AG04449 (cell line): Measurements from ENCODE around the gene TMTC1.
A peak's percentile ranks its signal among the peaks of the same experiment; 100 is the strongest.

Source experiments
- CTCF ChIA-PET: fragments of 350-600 bp; formaldehyde crosslinking; extraction: SDS; loops from one replicate; lab custom pipeline; 2021; ENCODE audit warnings: antibody characterized with exemption; lab: Yijun Ruan, JAX
- POLR2A ChIA-PET: fragments of 400-600, 350-600 bp; formaldehyde crosslinking; extraction: SDS; loops from one replicate; lab custom pipeline; 2020; ENCODE audit warnings: antibody characterized with exemption, inconsistent platforms; lab: Yijun Ruan, JAX
- DNase-seq: peaks from one replicate; pipeline ENCODE4 v3.0.0-alpha.2; 2010; ENCODE audit warnings: low read depth, low spot score
- H3K4me3 ChIP-seq: 2 replicates; pipeline ENCODE4 v1.5.1; 2011; ENCODE audit warnings: low read depth, mild to moderate bottlenecking, control low read depth, low read length
- TF ChIP-seq, protein P1 (sequence below): IDR thresholded peaks from one replicate; pipeline ENCODE4 v1.5.1; 2011; ENCODE audit warnings: mild to moderate bottlenecking, moderate library complexity, low read length, control low read depth, inconsistent platforms; ENCODE audit not compliant: insufficient read depth; ENCODE audit errors: missing control alignments

The TMTC1 gene

DNA sequence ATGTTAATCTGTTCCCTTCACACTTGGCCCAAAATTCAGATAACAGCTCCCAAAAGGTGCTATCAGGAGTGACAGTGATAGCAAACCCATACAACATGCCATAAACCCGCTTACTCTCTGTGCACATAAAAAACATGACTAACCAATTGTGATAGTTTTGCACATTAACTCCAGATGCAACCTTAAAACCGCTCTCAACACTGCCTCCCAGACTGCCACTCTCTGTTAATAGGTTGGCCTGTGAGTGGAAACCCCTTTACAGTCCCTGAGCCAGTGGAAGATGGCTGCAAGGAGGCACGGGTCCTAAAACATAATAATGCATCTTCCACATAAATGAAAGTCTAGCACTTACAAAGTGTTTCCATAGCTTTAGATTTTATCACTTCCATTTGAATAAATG lies 12.0 kb upstream of the TMTC1 start:
- H3K4me3 ChIP-seq = no peak overlapping the region
- ChIA-PET POLR2A (no interaction called here), CTCF (no interaction called here)
- no peak for DNase-seq
- TF ChIP-seq, protein P1, sequence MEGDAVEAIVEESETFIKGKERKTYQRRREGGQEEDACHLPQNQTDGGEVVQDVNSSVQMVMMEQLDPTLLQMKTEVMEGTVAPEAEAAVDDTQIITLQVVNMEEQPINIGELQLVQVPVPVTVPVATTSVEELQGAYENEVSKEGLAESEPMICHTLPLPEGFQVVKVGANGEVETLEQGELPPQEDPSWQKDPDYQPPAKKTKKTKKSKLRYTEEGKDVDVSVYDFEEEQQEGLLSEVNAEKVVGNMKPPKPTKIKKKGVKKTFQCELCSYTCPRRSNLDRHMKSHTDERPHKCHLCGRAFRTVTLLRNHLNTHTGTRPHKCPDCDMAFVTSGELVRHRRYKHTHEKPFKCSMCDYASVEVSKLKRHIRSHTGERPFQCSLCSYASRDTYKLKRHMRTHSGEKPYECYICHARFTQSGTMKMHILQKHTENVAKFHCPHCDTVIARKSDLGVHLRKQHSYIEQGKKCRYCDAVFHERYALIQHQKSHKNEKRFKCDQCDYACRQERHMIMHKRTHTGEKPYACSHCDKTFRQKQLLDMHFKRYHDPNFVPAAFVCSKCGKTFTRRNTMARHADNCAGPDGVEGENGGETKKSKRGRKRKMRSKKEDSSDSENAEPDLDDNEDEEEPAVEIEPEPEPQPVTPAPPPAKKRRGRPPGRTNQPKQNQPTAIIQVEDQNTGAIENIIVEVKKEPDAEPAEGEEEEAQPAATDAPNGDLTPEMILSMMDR = no peak

DNA sequence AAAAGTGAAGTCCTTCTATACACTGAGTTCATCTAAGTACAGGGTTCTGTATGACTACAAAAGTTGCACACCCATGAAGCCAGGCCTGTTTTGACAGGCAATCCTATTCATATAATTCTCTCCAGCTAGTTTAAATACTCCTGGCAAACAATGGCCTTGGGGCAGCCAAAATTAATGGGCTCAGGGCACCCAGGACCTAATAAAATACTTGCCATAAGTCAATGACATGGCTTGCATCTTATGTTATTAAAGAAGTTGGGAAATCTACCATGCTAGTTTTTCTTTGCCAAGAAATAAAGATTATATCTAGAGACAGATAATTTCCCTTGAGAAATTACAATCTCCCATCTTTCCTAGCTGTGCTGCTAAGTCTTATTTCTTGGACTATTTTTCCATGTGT lies 11.1 kb upstream of the TMTC1 start:
- no peak overlapping the region for H3K4me3 ChIP-seq
- POLR2A ChIA-PET = no interaction called here
- no peak for DNase-seq
- TF ChIP-seq, protein P1 = no peak
- CTCF ChIA-PET = no interaction called here

DNA sequence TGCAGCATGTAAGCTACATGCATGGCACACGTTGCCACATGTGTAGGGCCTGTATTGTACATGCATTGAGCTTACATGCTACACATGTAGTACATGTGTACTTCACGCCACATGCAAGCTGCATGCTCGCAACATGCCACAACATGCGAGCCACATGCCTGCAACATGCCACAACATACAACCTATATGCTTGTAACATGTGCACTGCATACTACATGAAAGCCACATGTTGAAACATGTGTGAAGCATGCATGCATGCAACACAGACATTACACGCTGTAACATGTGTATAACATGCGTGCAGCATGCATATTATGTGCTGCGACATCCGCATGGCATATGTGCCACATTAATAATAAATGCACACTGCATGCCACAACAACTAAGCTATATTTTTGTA lies 9.1 kb upstream of the TMTC1 start:
- TF ChIP-seq, protein P1 = no peak
- DNase-seq = no peak
- ChIA-PET POLR2A (no interaction called here), CTCF (no interaction called here)
- H3K4me3 ChIP-seq = no peak overlapping the region

DNA sequence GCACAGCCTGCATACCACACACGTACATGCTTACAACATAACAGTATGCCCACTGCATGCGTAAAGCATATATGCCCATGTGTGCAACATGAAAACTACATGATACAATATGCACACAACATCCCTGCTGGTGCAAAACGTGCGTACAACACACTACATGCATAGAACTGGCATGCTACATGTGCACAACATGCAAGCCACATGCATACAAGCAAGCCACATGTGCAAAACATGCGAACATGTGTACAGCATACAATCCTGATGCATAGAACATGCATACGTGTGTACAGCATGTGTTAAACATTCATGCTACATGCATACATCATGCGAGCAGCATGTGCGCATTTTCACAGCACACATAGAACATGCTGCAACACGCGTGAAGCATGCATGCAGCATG lies 8.4 kb upstream of the TMTC1 start:
- TF ChIP-seq, protein P1 = no peak
- no peak overlapping the region for H3K4me3 ChIP-seq
- POLR2A ChIA-PET = no interaction called here
- DNase-seq = no peak
- CTCF ChIA-PET = no interaction called here

DNA sequence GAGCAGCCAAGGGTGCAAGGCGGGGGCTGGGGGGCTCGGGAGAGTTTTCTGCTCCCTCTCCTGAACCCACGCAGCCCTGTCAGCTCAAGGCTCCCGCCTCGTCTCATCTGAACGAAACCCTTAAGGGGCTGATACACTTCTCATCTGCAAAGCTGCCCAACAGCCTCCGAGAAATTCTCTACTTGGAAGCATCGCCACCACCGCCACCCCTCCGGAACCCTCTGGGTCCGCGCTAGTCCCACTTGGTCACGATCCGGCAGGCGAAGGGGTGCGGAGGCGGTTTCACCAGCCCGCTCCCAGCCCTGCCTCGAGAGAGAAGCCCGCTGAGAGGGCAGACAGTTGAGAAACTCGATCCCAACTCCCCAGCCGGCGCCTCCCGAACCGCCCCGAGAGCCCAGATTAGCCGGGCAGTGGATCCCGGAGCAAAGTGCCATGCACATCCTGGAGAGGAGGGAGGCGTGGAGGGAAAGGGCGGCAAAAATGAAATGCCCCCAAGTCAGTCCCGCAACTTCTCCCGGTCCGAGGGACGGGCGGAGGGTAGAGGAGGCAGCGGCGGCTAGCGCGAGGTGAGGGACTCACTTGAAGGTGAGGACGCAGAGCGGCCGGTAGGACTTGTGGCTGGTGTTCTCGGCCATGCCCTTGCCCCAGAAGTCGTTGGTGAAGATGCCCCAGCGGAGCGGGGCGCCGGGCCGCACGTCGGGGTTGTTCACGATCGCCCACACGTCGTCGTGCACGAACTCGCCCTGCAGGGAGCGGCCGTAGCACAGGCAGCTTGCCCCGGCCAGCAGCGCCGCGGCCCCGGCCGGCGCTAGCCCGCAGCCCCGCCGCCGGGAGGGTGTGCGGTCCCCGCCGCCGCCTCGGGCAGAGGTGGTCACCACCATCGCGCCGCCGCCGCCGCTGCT lies 620 bp downstream of the TMTC1 start:
- TF ChIP-seq, protein P1 = no peak
- ChIA-PET POLR2A (no interaction called here), CTCF (no interaction called here)
- no peak for DNase-seq
- H3K4me3 ChIP-seq = peak overlapping the region; percentile 23

DNA sequence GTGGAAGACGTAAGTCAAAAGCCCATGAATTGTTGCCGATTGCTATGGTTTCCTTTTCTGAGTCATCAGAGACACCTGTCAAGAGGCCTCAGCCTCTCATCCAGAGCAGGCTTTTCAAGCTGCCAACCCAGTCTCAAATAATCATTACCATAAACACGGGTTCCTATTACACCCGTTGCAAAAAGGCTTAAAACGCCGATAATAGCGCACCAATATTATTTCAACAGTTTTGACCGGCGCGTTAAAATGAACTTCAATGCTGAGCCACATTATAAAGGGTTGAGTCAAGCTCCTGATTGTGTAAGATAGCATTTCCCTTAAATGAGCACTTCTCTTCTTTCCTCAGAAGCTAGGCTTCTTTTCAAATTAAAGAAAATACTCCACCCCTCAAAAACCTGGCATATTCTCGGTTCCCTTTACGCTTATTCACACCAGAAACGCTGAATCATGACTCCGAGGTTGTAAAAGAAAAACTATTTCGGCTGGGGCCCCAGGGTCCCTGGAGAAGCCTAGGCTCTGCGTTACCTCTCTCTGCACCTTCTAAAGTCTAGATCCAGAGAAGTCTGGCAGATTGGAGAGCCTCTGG lies 1.4 kb downstream of the TMTC1 start:
- TF ChIP-seq, protein P1 = no peak
- peak overlapping the region; percentile 23 for H3K4me3 ChIP-seq
- POLR2A ChIA-PET = no interaction called here
- CTCF ChIA-PET = no interaction called here
- no peak for DNase-seq
